GM18519 (cell line): ENCODE data around the gene ANKRD10.

Source experiments
- ATAC-seq: cut with Tn5 transposase; IDR thresholded peaks from one replicate; pipeline ENCODE4 v1.9.1; 2021; ENCODE audit warnings: mild to moderate bottlenecking, moderate library complexity; ENCODE audit not compliant: unreplicated experiment, low FRiP score

ANKRD10 gene

DNA sequence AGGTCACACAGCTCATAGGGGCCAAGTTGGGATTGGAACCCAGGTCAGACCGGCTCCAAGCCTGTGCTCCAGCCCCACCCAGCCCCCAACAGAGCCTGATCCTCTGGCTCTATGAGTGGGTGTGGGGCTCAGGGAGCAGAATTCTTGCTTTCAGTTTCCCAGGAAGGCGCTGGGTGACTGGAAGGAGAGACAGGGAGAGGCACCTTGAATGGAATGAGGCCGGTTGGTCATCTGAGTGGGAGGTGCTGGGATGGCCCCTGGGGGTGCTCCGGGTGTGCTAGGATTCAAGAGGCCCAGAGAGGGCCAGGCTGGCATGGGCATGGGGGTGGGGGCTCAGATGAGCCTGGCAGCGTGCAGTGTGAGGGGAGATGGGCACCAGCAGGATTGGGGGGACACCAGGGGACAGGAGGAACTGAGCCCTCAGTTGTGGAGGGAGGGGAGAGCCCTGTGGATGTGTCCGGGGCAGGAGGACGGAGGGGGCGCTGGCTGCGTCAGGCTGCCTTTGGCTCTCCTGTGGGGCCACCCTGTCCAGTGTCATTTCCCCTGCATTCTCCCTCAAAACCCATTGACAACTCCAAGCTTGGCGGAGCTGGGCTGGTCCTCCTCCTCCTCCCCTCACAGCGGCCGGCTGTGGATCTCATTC is 31.2 kb upstream of the ANKRD10 start:
- ATAC-seq = no peak

GRCh38 chr13:110944968-110945927 is 30.4 kb upstream of the ANKRD10 start:
- no peak for ATAC-seq

DNA sequence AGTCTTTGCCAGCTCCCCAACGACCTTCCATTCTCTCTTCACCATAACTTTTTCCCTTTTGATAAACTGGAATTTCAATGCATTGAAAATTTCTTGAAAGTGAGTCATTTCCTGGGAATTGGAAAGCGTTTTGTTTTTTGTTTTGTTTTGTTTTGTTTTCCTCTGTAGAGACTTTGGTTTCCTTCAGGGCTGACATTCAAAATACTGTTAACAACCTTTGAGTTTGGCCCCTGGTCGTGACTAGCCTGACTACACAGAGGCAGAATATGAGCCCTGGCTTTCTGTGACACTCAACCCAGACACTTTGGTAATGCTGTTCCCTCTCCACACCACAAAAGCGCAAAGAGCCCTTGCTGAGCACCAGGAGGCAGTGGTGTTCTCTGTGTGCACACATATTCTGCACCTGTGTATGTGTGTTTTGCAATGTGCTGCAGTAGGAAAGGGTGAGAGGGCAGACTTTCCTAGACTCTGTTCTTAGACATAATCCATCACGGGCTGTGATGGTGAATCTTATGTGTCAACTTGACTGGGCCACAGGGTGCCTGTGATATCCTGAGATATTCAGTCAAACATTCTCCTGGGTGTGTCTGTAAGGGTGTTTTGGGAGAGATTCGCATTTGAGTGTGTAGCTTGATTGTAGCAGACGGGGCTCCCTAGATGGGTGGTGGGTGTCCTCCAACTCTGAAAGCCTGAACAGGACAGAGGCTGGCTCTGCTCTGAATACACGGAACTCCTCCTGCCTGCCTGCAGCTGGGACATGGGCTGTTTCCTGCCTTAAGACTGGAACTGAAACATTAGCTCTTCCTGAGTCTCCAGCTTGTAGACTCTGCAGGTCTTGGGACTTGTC is 29.5 kb upstream of the ANKRD10 start:
- peak; percentile 68 for ATAC-seq

DNA sequence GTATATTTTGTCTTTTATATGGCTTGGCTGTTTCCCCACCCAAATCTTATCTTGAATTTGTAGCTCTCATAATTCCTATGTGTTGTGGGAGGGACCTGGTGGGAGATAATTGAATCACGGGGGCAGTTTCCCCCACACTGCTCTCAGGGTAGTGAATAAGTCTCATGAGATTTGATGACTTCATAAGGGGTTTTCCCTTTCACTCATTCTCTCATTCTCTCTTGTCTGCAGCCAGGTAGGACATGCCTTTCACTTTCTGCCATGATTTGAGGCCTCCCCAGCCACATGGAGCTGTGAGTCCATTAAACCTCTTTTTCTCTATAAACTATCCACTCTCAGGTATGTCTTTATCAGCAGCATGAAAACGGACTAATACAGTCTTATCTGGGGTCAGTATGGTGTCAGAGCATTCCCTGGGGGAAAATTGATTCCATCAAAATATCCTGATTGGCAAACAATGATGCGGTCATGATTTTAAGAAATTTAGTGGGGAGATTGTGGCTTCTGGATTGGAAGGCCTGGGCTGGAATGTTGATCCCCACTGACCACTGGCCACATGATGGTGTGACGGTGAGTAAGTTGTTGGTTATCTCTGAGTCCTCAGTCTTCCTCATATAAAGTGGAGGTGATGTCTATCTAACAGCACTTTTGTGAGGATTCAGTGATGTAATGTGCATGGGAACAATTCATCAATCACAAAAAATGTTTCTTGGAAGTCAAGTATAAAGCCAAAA is 27.5 kb upstream of the ANKRD10 start:
- ATAC-seq = peak; percentile 57

DNA sequence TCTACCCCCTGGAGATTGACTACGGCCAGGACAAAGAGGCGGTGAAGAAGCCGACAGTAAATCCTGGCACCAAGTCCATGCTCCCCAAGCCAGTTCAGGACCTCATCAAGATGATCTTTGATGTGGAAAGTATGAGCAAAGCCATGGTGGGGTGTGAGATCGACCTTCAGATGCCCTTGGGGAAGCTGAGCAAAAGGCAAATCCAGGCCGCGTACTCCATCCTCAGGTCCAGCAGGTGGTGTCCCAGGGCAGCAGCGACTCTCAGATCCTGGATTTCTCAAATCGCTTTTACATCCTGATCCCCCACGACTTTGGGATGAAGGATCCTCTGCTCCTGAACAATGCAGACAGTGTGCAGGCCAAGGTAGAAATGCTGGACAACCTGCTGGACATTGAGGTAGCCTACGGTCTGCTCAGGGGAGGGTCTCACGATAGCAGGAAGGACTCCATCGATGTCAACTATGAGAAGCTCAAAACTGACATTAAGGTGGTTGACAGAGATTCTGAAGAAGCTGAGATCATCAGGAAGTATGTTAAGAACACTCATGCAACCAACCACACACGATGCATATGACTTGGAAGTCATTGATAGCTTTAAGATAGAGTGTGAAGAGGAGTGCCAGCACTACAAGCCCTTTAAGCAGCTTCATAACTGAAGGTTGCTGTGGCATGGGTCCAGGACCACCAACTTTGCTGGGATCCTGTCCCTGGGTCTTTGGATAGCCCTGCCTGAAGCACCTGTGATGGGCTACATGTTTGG is 24.0 kb upstream of the ANKRD10 start:
- no peak for ATAC-seq

DNA sequence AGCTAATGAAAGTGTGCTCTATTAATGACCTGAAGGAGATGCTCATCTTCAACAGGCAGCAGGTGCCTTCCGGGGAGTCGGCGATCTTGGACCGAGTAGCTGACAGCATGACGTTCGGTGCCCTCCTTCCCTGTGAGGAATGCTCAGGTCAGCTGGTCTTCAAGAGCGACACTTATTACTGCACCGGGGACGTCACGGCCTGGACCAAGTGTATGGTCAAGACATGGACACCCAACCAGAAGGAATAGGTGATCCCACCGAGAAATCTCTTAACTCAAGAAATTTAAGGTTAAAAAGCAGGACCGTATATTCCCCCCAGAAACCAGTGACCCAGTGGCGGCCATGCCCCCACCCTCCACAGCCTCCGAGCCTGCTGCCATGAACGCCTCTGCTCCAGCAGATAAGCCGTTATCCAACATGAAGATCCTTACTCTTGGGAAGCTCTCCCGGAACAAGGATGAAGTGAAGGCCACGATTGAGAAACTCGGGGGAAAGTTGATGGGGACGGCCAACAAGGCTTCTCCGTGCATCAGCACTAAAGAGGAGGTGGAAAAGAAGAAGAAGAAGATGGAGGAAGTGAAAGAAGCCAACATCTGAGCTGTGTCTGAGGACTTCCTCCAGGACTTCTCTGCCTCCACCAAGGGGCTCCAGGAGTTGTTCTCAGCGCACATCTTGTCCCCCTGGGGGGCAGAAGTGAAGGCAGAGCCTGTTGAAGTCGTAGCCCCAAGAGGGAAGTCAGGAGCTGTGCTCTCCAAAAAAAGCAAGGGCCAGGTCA is 22.8 kb upstream of the ANKRD10 start:
- no peak for ATAC-seq

GRCh38 chr13:110936519-110936918 is 21.6 kb upstream of the ANKRD10 start:
- ATAC-seq = no peak

DNA sequence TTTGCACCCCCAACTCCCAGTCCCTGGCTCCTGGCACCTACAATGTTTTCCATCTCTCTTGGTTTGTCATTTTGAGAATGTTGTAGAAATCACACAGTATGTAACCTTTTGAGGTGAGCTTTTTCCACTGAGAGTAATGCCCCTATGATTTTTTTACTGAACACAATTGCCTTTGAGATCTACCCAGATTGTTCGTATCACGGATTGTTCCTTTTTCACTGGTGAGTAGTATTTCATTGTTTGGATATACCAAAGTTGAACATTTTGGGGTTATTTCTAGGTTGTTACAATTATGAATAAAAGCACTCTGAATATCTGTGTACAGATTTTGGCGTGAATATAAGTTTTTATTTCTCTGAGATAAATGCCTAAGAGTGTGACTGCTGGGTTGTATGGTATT is 17.7 kb upstream of the ANKRD10 start:
- no peak for ATAC-seq

DNA sequence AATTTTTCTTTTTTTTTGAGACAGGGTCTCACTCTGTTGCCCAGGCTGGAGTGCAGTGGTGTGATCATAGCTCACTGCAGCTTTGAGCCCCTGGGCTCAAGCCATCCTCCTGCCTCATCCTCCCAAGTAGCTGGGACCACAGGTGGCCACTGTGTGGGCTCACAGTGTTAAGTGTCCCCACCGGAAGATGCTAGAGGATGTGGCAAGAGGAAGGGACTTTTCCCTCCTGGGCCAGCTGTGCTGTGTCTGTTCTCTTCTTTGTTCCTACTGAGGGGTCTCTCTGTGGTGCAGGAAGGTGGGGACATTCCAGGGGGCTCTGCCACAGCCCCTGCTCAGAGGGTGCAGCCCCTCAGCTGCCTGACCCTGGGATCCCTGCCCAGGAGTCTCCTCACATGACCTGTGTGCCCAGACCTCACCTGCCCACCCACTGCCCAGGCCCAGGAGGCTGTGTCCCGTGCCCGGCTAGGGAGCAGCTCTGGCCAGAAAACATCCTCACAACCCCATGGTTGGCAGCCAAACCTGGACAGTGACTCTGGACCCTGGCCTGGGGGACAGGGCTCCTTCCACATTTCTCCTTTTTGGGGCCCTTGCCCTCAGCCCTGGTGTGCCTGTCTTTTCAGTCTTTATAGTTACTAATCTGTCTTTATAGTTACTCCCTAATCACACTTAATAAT is 14.4 kb upstream of the ANKRD10 start:
- no peak for ATAC-seq

- ATAC-seq = no peak
Measured at GRCh38 chr13:110925023-110925612, 10.2 kb upstream of the ANKRD10 start.

DNA sequence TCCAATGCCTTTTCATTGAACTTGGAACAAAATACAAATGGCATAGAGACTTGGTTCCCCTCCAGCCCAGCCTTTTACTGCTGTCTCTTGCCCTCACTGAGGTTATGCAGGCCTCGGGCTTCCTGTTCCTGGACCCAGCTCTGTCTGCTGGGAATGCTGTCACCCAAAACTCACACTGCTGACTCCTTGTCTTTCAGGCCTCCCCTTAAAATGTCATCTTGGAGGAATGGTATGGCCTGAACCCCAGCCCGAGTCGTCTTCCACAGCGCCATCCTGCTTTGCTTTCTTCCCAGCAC is 9.7 kb upstream of the ANKRD10 start:
- ATAC-seq = no peak

DNA sequence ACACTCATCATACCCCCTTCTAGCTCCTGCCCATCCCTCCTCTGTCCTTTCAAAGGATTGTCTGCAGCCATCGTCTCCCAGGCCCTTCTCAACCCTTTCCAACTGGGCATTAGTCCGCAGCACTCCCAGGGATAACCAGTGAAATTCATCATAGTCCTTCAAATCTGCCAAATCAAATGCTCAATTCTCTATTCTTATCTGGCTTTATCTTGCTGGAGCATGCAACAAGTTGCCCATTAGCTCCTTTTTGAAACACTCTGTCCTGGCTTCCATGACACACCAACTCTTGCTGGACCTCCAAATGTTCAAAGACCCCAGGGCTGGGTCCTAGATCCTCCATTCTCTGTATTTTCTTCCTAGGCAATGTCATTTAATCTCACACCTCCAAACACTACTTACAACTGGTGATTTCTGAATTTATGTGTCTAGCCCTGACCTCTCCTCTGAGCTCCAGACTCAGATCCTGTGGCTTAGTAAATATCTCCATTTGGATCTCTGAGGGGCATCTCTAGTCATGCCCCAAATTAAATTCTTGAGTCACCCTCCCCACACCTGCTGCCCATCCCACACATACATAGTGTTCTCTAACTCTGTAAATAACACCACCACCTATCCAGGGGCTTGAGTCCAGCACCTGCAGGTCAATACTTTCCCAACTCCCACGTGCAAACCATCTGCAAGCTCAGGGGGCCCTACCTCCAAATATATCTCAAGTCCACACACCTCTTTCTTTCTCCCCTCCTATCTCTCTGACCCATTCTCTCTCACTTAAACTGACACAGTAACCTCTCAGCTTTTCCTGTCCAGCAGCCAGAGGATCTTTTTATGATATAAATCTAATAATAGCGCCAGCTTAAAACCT is 9.1 kb upstream of the ANKRD10 start:
- no peak for ATAC-seq

DNA sequence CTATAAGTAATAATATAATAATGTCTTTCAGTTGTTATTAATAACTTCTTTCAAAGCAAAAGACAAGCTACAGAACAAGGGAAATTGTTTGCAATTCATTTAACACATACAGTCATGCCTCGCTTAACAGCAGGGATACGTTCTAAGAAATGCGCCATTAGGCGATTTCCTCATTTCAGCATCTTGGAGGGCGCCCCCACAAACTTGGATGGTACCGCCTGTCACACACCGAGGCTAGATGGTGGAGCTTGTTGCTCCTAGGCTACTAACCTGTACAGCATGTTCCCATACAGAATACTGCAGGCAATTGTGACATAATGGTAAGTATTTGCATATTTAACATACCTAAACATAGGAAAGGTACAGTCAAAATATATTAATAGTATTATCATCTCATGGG is 8.2 kb upstream of the ANKRD10 start:
- no peak for ATAC-seq

- no peak for ATAC-seq
Measured at GRCh38 chr13:110922506-110922905, 7.6 kb upstream of the ANKRD10 start.

DNA sequence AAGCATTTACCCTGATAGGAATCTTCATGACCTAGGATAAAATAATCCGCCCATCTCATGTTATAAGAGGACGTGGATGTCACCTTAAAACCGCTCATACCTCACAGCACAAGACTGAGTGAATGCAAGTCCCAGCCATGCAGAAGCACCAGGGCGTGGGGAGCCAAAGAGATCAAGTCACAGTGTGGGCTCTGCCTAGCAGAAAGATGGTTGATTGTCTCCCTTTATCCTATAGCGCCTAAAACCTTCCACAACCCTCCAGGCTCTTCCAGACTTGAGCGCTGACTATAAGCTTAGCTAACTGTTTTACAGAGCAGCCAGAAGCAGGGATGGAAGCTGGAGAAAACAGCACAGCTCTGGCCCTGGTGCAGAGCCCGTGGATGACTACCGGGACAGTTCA is 6.8 kb upstream of the ANKRD10 start:
- ATAC-seq = no peak

- ATAC-seq = no peak
Measured at GRCh38 chr13:110921209-110921608, 6.3 kb upstream of the ANKRD10 start.

DNA sequence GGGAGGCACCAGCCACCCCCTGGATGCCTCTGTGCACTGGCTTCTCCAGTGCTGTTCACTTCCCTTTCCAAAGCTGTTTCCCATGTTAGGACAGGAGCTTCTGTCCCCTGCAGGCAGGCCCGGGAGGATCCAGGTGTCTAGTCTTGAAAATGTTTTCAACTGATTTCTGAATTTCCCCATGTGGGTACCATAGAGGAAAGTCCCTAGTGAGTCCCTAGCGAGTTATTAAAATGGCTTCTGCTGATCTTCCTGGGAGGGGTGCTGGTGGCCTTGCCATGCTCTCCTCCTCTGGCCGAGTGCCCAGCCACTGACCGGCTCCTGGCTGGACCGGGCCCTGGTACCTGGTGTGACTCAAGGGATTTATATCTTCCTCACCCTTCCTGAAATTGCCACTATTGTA is 5.2 kb upstream of the ANKRD10 start:
- ATAC-seq = no peak
